Measurements from ENCODE around the gene CCDC141.
"Not testable (repeated sequence)": the region's sequence is repeated elsewhere in the genome, so short reads cannot be mapped to it uniquely, and the experiment has no call there.

Gene CCDC141

GRCh38 chr2:179072527-179072926 lies 22.6 kb upstream of the CCDC141 start:
- no peaks in the 10 kb centered on the region for H3K4me1 ChIP-seq (ENCODE audit: insufficient read depth, insufficient read length)
- TF ChIP-seq SUZ12 (IDR thresholded peaks at IDR 0.05; ENCODE audit: extremely low read depth, insufficient read depth, insufficient read length) = no peak
- no peak for TF ChIP-seq YY1 (IDR thresholded peaks at IDR 0.05; ENCODE audit: insufficient read depth, insufficient read length)
- no peak for TF ChIP-seq ZNF274 (IDR thresholded peaks at IDR 0.05; ENCODE audit: low read depth, low read length)
- no peaks in the 10 kb centered on the region for H3K27me3 ChIP-seq (ENCODE audit: insufficient read depth, insufficient read length)
- H3K36me3 ChIP-seq (ENCODE audit: insufficient read depth, insufficient read length, low read length) = no peaks in the 10 kb centered on the region
- H3K9ac ChIP-seq (ENCODE audit: insufficient read length, low read depth) = no peak overlapping the region
- H3K9me3 ChIP-seq (ENCODE audit: insufficient read depth, low read length) = peaks cover 8% of the 10 kb centered on the region
- no peak for DNase-seq (ENCODE audit: low read depth, low spot score)
- H3K4me3 ChIP-seq (ENCODE audit: insufficient read length, low read depth) = no peak overlapping the region

- Histone ChIP-seq H3K27me3 (ENCODE audit: insufficient read depth, insufficient read length) (no peaks in the 10 kb centered on the region), H3K4me3 (ENCODE audit: insufficient read length, low read depth) (no peak overlapping the region), H3K4me1 (ENCODE audit: insufficient read depth, insufficient read length) (no peaks in the 10 kb centered on the region), H3K36me3 (ENCODE audit: insufficient read depth, insufficient read length, low read length) (no peaks in the 10 kb centered on the region), H3K9ac (ENCODE audit: insufficient read length, low read depth) (no peak overlapping the region), H3K9me3 (ENCODE audit: insufficient read depth, low read length) (peaks cover 15% of the 10 kb centered on the region)
- no peak for DNase-seq (ENCODE audit: low read depth, low spot score)
- TF ChIP-seq YY1 (IDR thresholded peaks at IDR 0.05; ENCODE audit: insufficient read depth, insufficient read length) (no peak), ZNF274 (IDR thresholded peaks at IDR 0.05; ENCODE audit: low read depth, low read length) (no peak), SUZ12 (IDR thresholded peaks at IDR 0.05; ENCODE audit: extremely low read depth, insufficient read depth, insufficient read length) (no peak)
Measured at GRCh38 chr2:179071810-179072355, 21.9 kb upstream of the CCDC141 start.

GRCh38 chr2:179070895-179071294 lies 21.0 kb upstream of the CCDC141 start:
- peaks cover 17% of the 10 kb centered on the region for H3K9me3 ChIP-seq (ENCODE audit: insufficient read depth, low read length)
- no peaks in the 10 kb centered on the region for H3K27me3 ChIP-seq (ENCODE audit: insufficient read depth, insufficient read length)
- no peak for DNase-seq (ENCODE audit: low read depth, low spot score)
- TF ChIP-seq ZNF274 (IDR thresholded peaks at IDR 0.05; ENCODE audit: low read depth, low read length) (no peak), SUZ12 (IDR thresholded peaks at IDR 0.05; ENCODE audit: extremely low read depth, insufficient read depth, insufficient read length) (no peak), YY1 (IDR thresholded peaks at IDR 0.05; ENCODE audit: insufficient read depth, insufficient read length) (no peak)
- H3K36me3 ChIP-seq (ENCODE audit: insufficient read depth, insufficient read length, low read length) = no peaks in the 10 kb centered on the region
- H3K9ac ChIP-seq (ENCODE audit: insufficient read length, low read depth) = no peak overlapping the region
- H3K4me1 ChIP-seq (ENCODE audit: insufficient read depth, insufficient read length) = no peaks in the 10 kb centered on the region
- H3K4me3 ChIP-seq (ENCODE audit: insufficient read length, low read depth) = no peak overlapping the region

- H3K27me3 ChIP-seq (ENCODE audit: insufficient read depth, insufficient read length) = no peaks in the 10 kb centered on the region
- H3K4me3 ChIP-seq (ENCODE audit: insufficient read length, low read depth) = no peak overlapping the region
- no peak overlapping the region for H3K9ac ChIP-seq (ENCODE audit: insufficient read length, low read depth)
- no peak for TF ChIP-seq YY1 (IDR thresholded peaks at IDR 0.05; ENCODE audit: insufficient read depth, insufficient read length)
- no peak for TF ChIP-seq SUZ12 (IDR thresholded peaks at IDR 0.05; ENCODE audit: extremely low read depth, insufficient read depth, insufficient read length)
- TF ChIP-seq ZNF274 (IDR thresholded peaks at IDR 0.05; ENCODE audit: low read depth, low read length) = no peak
- no peak for DNase-seq (ENCODE audit: low read depth, low spot score)
- H3K36me3 ChIP-seq (ENCODE audit: insufficient read depth, insufficient read length, low read length) = no peaks in the 10 kb centered on the region
- peaks cover 17% of the 10 kb centered on the region for H3K9me3 ChIP-seq (ENCODE audit: insufficient read depth, low read length)
- no peaks in the 10 kb centered on the region for H3K4me1 ChIP-seq (ENCODE audit: insufficient read depth, insufficient read length)
Measured at GRCh38 chr2:179069685-179070084, 19.7 kb upstream of the CCDC141 start.

GRCh38 chr2:179068991-179069643 lies 19.2 kb upstream of the CCDC141 start:
- no peak for DNase-seq (ENCODE audit: low read depth, low spot score)
- Histone ChIP-seq H3K4me3 (ENCODE audit: insufficient read length, low read depth) (no peak overlapping the region), H3K9ac (ENCODE audit: insufficient read length, low read depth) (no peak overlapping the region), H3K4me1 (ENCODE audit: insufficient read depth, insufficient read length) (no peaks in the 10 kb centered on the region), H3K27me3 (ENCODE audit: insufficient read depth, insufficient read length) (no peaks in the 10 kb centered on the region), H3K9me3 (ENCODE audit: insufficient read depth, low read length) (peaks cover 17% of the 10 kb centered on the region), H3K36me3 (ENCODE audit: insufficient read depth, insufficient read length, low read length) (no peaks in the 10 kb centered on the region)
- TF ChIP-seq ZNF274 (IDR thresholded peaks at IDR 0.05; ENCODE audit: low read depth, low read length) (no peak), YY1 (IDR thresholded peaks at IDR 0.05; ENCODE audit: insufficient read depth, insufficient read length) (no peak)

DNA sequence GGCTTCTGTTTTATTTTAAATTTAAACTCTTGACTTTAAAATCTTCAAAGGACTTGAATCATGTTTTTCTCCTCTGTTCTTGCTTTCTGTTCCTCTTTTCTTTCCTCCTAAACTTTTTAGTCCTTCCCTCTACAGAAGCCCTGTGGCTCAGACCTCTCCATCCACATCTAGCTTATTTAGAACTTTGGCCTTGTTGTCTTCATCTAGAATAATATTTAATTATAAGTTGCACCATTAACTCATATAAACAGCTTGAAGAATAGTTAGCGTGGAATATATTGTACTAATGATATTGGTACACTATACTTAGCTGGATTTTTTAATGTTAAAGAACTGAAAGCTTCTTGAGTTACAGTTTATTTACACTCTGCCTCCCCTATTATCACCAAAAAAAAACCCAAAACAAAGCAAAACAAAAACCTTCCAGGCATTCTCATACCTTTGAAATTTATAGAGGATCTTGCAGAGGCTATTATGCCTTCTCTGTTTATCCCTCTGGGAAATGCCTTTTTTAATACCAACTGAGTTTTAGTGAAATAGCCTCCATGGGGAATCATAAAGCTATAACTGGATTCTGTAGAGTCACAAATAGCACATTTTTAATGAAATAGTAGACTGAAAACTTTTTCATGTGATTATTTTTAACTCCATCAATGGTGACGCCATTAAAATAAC lies 9.2 kb upstream of the CCDC141 start:
- no peak for DNase-seq (ENCODE audit: low read depth, low spot score)
- Histone ChIP-seq H3K27me3 (ENCODE audit: insufficient read depth, insufficient read length) (no peaks in the 10 kb centered on the region), H3K36me3 (ENCODE audit: insufficient read depth, insufficient read length, low read length) (no peaks in the 10 kb centered on the region), H3K9ac (ENCODE audit: insufficient read length, low read depth) (no peak overlapping the region), H3K4me3 (ENCODE audit: insufficient read length, low read depth) (no peak overlapping the region), H3K9me3 (ENCODE audit: insufficient read depth, low read length) (no peaks in the 10 kb centered on the region), H3K4me1 (ENCODE audit: insufficient read depth, insufficient read length) (peaks cover 2% of the 10 kb centered on the region)
- TF ChIP-seq ZNF274 (IDR thresholded peaks at IDR 0.05; ENCODE audit: low read depth, low read length) = no peak
- no peak for TF ChIP-seq SUZ12 (IDR thresholded peaks at IDR 0.05; ENCODE audit: extremely low read depth, insufficient read depth, insufficient read length)
- TF ChIP-seq YY1 (IDR thresholded peaks at IDR 0.05; ENCODE audit: insufficient read depth, insufficient read length) = no peak

GRCh38 chr2:179057737-179058136 lies 7.8 kb upstream of the CCDC141 start:
- Histone ChIP-seq H3K27me3 (ENCODE audit: insufficient read depth, insufficient read length) (no peaks in the 10 kb centered on the region), H3K4me1 (ENCODE audit: insufficient read depth, insufficient read length) (peaks cover 2% of the 10 kb centered on the region), H3K36me3 (ENCODE audit: insufficient read depth, insufficient read length, low read length) (no peaks in the 10 kb centered on the region), H3K9ac (ENCODE audit: insufficient read length, low read depth) (no peak overlapping the region), H3K9me3 (ENCODE audit: insufficient read depth, low read length) (no peaks in the 10 kb centered on the region), H3K4me3 (ENCODE audit: insufficient read length, low read depth) (no peak overlapping the region)
- no peak for DNase-seq (ENCODE audit: low read depth, low spot score)
- TF ChIP-seq SUZ12 (IDR thresholded peaks at IDR 0.05; ENCODE audit: extremely low read depth, insufficient read depth, insufficient read length) (no peak), ZNF274 (IDR thresholded peaks at IDR 0.05; ENCODE audit: low read depth, low read length) (no peak), YY1 (IDR thresholded peaks at IDR 0.05; ENCODE audit: insufficient read depth, insufficient read length) (no peak)

GRCh38 chr2:179053568-179053967 lies 3.6 kb upstream of the CCDC141 start:
- H3K4me3 ChIP-seq (ENCODE audit: insufficient read length, low read depth); H3K9me3 ChIP-seq (ENCODE audit: insufficient read depth, low read length); H3K36me3 ChIP-seq (ENCODE audit: insufficient read depth, insufficient read length, low read length); H3K9ac ChIP-seq (ENCODE audit: insufficient read length, low read depth); H3K27me3 ChIP-seq (ENCODE audit: insufficient read depth, insufficient read length); DNase-seq (ENCODE audit: low read depth, low spot score); H3K4me1 ChIP-seq (ENCODE audit: insufficient read depth, insufficient read length): not testable (repeated sequence)

Data from NT2/D1 (cell line).